PC-9 (cell line): ENCODE data around the gene LRRC4B. TPM values are rescaled to one million over a fixed set of nuclear protein-coding genes. Genes with fewer than 3 reads are reported as not detected.
A peak's percentile ranks its signal among the peaks of the same experiment; 100 is the strongest.

ENCODE experiments used
- BruUV-seq: library from RNA; stranded (reverse); fragments of 400-500 nt; replicated peaks from 2 replicates; lab custom pipeline; 2021; lab: Mats Ljungman, UMichigan
- CTCF ChIA-PET: fragments of 300-600 bp; sonication (Branson Sonifier 250); formaldehyde crosslinking; loops from one replicate; lab custom pipeline; 2022; ENCODE audit warnings: antibody characterized with exemption; lab: Charles Lee
- POLR2A ChIA-PET: fragments of 300-600 bp; sonication (Branson Sonifier 250); formaldehyde crosslinking; loops from one replicate; lab custom pipeline; 2022; ENCODE audit warnings: antibody characterized with exemption; ENCODE audit not compliant: unreplicated experiment; lab: Charles Lee
- DNase-seq, 2 experiments: peaks; one replicate each; pipeline versions ENCODE4 v3.0.0 to v3.0.0-alpha.2; 2015 to 2022; ENCODE audit warnings: mixed read lengths in 1 of 2
- H2AFZ ChIP-seq: fragments of 200-600 bp; sonication (generic); 2 replicates; pipeline ENCODE4 v1.8.1; 2017; ENCODE audit warnings: antibody characterized with exemption
- H3F3A ChIP-seq: fragments of 200-600 bp; sonication (generic); 2 replicates; pipeline ENCODE4 v1.8.1; 2017; ENCODE audit warnings: antibody characterized with exemption, mild to moderate bottlenecking, low read depth; ENCODE audit not compliant: insufficient read depth
- H3K27ac ChIP-seq: fragments of 200-600 bp; sonication (generic); 2 replicates; pipeline ENCODE4 v1.6.1; 2016; ENCODE audit warnings: mixed run types
- H3K27me3 ChIP-seq: fragments of 200-600 bp; sonication (generic); 2 replicates; pipeline ENCODE4 v1.6.1; 2016; ENCODE audit warnings: low read depth, mixed run types; ENCODE audit not compliant: insufficient read depth
- H3K36me3 ChIP-seq: fragments of 200-600 bp; sonication (generic); 2 replicates; pipeline ENCODE4 v1.6.1; 2016; ENCODE audit warnings: low read depth, mixed run types
- H3K4me1 ChIP-seq: fragments of 200-600 bp; sonication (generic); replicated peaks from 2 replicates; pipeline ENCODE4 v1.6.1; 2016; ENCODE audit warnings: mixed run types; ENCODE audit not compliant: insufficient read depth
- H3K4me2 ChIP-seq: fragments of 200-600 bp; sonication (generic); 2 replicates; pipeline ENCODE4 v1.6.1; 2017; ENCODE audit warnings: mixed run types
- H3K4me3 ChIP-seq: fragments of 200-600 bp; sonication (generic); 2 replicates; pipeline ENCODE4 v1.6.1; 2016; ENCODE audit warnings: mixed run types
- H3K79me2 ChIP-seq: fragments of 200-600 bp; sonication (generic); 2 replicates; pipeline ENCODE4 v1.6.1; 2017; ENCODE audit warnings: low read depth, mixed run types
- H3K9me2 ChIP-seq: fragments of 200-600 bp; sonication (generic); 2 replicates; pipeline ENCODE4 v1.8.1; 2017; ENCODE audit warnings: mild to moderate bottlenecking; ENCODE audit not compliant: insufficient read depth
- H3K9me3 ChIP-seq: fragments of 200-600 bp; sonication (generic); 2 replicates; pipeline ENCODE4 v1.8.1; 2016; ENCODE audit warnings: low read depth; ENCODE audit not compliant: insufficient read depth
- H4K20me1 ChIP-seq: fragments of 200-600 bp; sonication (generic); 2 replicates; pipeline ENCODE4 v1.8.1; 2017; ENCODE audit not compliant: insufficient read depth
- EZH2 ChIP-seq: fragments of 200-600 bp; sonication (generic); IDR thresholded peaks from 2 replicates; pipeline ENCODE4 v1.8.0; 2017; ENCODE audit warnings: antibody characterized with exemption, low read depth
- intact Hi-C: fragments of 100-400 bp; cut with micrococcal nuclease; formaldehyde crosslinking; loops from one replicate; pipeline ENCODE4 v1.10.0; 2022; ENCODE audit not compliant: unreplicated experiment
- total RNA-seq: library from RNA; stranded (reverse); gene quantifications from 2 replicates; pipeline ENCODE4 v1.2.3, GENCODE V29; 2021
- TF ChIP-seq, protein P1 (sequence below): fragments of 200-600 bp; sonication (generic); conservative IDR thresholded peaks from 2 replicates; pipeline ENCODE4 v1.6.1; 2017; ENCODE audit warnings: mixed run types, antibody characterized with exemption, mild to moderate bottlenecking, moderate library complexity

The LRRC4B gene
- total RNA-seq, 1 experiment from 2014 or later: not detected

DNA sequence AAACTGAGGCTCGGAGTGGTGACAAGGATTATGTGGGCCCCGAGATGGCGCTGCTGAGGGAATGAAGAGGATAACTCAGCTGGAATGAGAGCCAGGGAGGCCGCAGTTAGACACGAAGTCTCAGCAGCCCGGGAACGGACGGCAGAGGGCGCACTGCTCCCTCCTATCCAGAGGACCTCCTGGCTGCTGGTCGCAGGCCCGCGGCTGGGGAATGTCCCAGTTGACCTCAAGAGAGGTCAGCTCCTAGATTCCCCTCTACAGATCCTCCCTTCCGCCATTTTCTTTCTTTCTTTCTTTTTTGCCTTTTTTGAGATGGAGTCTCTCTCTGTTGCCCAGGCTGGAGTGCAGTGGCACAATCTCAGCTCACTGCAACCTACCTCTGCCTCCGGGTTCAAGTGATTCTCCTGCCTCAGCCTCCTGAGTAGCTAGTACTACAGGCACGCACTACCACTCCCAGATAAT lies 30.4 kb downstream of the LRRC4B start:
- Histone ChIP-seq H3K4me3 (no peak overlapping the region), H3K36me3 (no peaks in the 10 kb centered on the region), H2AFZ (no peak overlapping the region), H3F3A (no peaks in the 10 kb centered on the region), H3K9me3 (peaks cover 1% of the 10 kb centered on the region; the same call in 1 of the 2 replicates), H3K79me2 (no peaks in the 10 kb centered on the region), H3K9me2 (no peaks in the 10 kb centered on the region), H3K4me2 (no peak overlapping the region), H3K27me3 (peaks cover 71% of the 10 kb centered on the region), H3K4me1 (no peaks in the 10 kb centered on the region), H4K20me1 (no peaks in the 10 kb centered on the region), H3K27ac (no peak overlapping the region)
- TF ChIP-seq, protein P1, sequence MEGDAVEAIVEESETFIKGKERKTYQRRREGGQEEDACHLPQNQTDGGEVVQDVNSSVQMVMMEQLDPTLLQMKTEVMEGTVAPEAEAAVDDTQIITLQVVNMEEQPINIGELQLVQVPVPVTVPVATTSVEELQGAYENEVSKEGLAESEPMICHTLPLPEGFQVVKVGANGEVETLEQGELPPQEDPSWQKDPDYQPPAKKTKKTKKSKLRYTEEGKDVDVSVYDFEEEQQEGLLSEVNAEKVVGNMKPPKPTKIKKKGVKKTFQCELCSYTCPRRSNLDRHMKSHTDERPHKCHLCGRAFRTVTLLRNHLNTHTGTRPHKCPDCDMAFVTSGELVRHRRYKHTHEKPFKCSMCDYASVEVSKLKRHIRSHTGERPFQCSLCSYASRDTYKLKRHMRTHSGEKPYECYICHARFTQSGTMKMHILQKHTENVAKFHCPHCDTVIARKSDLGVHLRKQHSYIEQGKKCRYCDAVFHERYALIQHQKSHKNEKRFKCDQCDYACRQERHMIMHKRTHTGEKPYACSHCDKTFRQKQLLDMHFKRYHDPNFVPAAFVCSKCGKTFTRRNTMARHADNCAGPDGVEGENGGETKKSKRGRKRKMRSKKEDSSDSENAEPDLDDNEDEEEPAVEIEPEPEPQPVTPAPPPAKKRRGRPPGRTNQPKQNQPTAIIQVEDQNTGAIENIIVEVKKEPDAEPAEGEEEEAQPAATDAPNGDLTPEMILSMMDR: peak; percentile 86
- no peak for TF ChIP-seq EZH2
- BruUV-seq: no TSS peak
- DNase-seq: peak; percentile 66 to 79
- intact Hi-C loops: loop anchor here (1.0 to 10.0 kb wide), 5 partner anchors 173 to 631 kb away; partner anchors contain the start of gene NAPSA
- CTCF ChIA-PET: interaction anchor here (0.6 to 1.4 kb wide), 3 partner anchors 18 to 366 kb away, joined by 3 to 6 read pairs (median 4); no protein-coding TSS in a partner anchor
- POLR2A ChIA-PET: no interaction called here

- no peaks in the 10 kb centered on the region for H3K79me2 ChIP-seq
- no peak overlapping the region for H3K4me2 ChIP-seq
- intact Hi-C loops: loop anchor here (1.0 to 10.0 kb wide), 5 partner anchors 172 to 632 kb away; partner anchors contain the start of gene NAPSA
- CTCF ChIA-PET: interaction anchor here (1.4 kb wide), 1 partner anchor 19 kb away, joined by 3 read pairs; no protein-coding TSS in a partner anchor
- H3K4me3 ChIP-seq: no peak overlapping the region
- H3K9me3 ChIP-seq: peaks cover 3% of the 10 kb centered on the region; the same call in 1 of the 2 replicates
- peaks cover 72% of the 10 kb centered on the region for H3K27me3 ChIP-seq
- H3K27ac ChIP-seq: no peak overlapping the region
- H3F3A ChIP-seq: no peaks in the 10 kb centered on the region
- H4K20me1 ChIP-seq: no peaks in the 10 kb centered on the region
- no peaks in the 10 kb centered on the region for H3K36me3 ChIP-seq
- POLR2A ChIA-PET: no interaction called here
- H3K9me2 ChIP-seq: no peaks in the 10 kb centered on the region
- BruUV-seq: no TSS peak
- no peak overlapping the region for H2AFZ ChIP-seq
- H3K4me1 ChIP-seq: no peaks in the 10 kb centered on the region
- DNase-seq: no peak
- TF ChIP-seq, protein P1: no peak
- no peak for TF ChIP-seq EZH2
Measured at GRCh38 chr19:50537306-50537685, 30.9 kb downstream of the LRRC4B start.

GRCh38 chr19:50536662-50537305 lies 31.5 kb downstream of the LRRC4B start:
- peaks cover 76% of the 10 kb centered on the region for H3K27me3 ChIP-seq
- H2AFZ ChIP-seq: no peak overlapping the region
- H3K4me1 ChIP-seq: no peaks in the 10 kb centered on the region
- H4K20me1 ChIP-seq: no peaks in the 10 kb centered on the region
- no peaks in the 10 kb centered on the region for H3K36me3 ChIP-seq
- DNase-seq: no peak
- intact Hi-C loops: loop anchor here (1.0 to 10.0 kb wide), 5 partner anchors 172 to 632 kb away; partner anchors contain the start of gene NAPSA
- ChIA-PET POLR2A (no interaction called here), CTCF (no interaction called here)
- no peaks in the 10 kb centered on the region for H3K9me2 ChIP-seq
- no peak overlapping the region for H3K4me3 ChIP-seq
- H3K27ac ChIP-seq: no peak overlapping the region
- H3K4me2 ChIP-seq: no peak overlapping the region
- no peak for TF ChIP-seq EZH2
- TF ChIP-seq, protein P1: no peak
- H3K9me3 ChIP-seq: peaks cover 3% of the 10 kb centered on the region; the same call in 1 of the 2 replicates
- no peaks in the 10 kb centered on the region for H3F3A ChIP-seq
- BruUV-seq: no TSS peak
- H3K79me2 ChIP-seq: no peaks in the 10 kb centered on the region
